Measurements from ENCODE around the gene COL4A2.

The COL4A2 gene

GRCh38 chr13:110272227-110272626, 34.9 kb upstream of the COL4A2 start:
- TF ChIP-seq CTCF (IDR thresholded peaks at IDR 0.05; ENCODE audit: borderline replicate concordance, insufficient read depth, low read depth, low read length) = no peak
- no peak overlapping the region for H3K4me3 ChIP-seq (ENCODE audit: low read depth, low read length)

GRCh38 chr13:110272651-110273050, 34.4 kb upstream of the COL4A2 start:
- no peak for TF ChIP-seq CTCF (IDR thresholded peaks at IDR 0.05; ENCODE audit: borderline replicate concordance, insufficient read depth, low read depth, low read length)
- H3K4me3 ChIP-seq (ENCODE audit: low read depth, low read length) = no peak overlapping the region

GRCh38 chr13:110273254-110273653, 33.8 kb upstream of the COL4A2 start:
- no peak overlapping the region for H3K4me3 ChIP-seq (ENCODE audit: low read depth, low read length)
- TF ChIP-seq CTCF (IDR thresholded peaks at IDR 0.05; ENCODE audit: borderline replicate concordance, insufficient read depth, low read depth, low read length) = no peak

GRCh38 chr13:110274687-110275086, 32.4 kb upstream of the COL4A2 start:
- TF ChIP-seq CTCF (IDR thresholded peaks at IDR 0.05; ENCODE audit: borderline replicate concordance, insufficient read depth, low read depth, low read length) = no peak
- no peak overlapping the region for H3K4me3 ChIP-seq (ENCODE audit: low read depth, low read length)

- no peak for TF ChIP-seq CTCF (IDR thresholded peaks at IDR 0.05; ENCODE audit: borderline replicate concordance, insufficient read depth, low read depth, low read length)
Observed at GRCh38 chr13:110275931-110276552, 31.0 kb upstream of the COL4A2 start.

GRCh38 chr13:110276553-110276950, 30.5 kb upstream of the COL4A2 start:
- no peak for TF ChIP-seq CTCF (IDR thresholded peaks at IDR 0.05; ENCODE audit: borderline replicate concordance, insufficient read depth, low read depth, low read length)
- no peak overlapping the region for H3K4me3 ChIP-seq (ENCODE audit: low read depth, low read length)

More at GRCh38 chr13:110275931-110276552, 31.0 kb upstream of the COL4A2 start:
- no peak overlapping the region for H3K4me3 ChIP-seq (ENCODE audit: low read depth, low read length)

GRCh38 chr13:110277357-110277975, 29.6 kb upstream of the COL4A2 start:
- H3K4me3 ChIP-seq (ENCODE audit: low read depth, low read length) = no peak overlapping the region
- TF ChIP-seq CTCF (IDR thresholded peaks at IDR 0.05; ENCODE audit: borderline replicate concordance, insufficient read depth, low read depth, low read length) = no peak
